Mesodermal cell (in vitro differentiated cells): ENCODE results near the gene PYCR2.
"Not testable (repeated sequence)": the region's sequence is repeated elsewhere in the genome, so short reads cannot be mapped to it uniquely, and the experiment has no call there.

Source experiments
- H3K27ac ChIP-seq: 2 replicates; pipeline ENCODE4 v1.7.0; 2013; ENCODE audit warnings: mild to moderate bottlenecking, low read depth, low read length, moderate library complexity; ENCODE audit not compliant: severe bottlenecking
- H3K36me3 ChIP-seq: 2 replicates; pipeline ENCODE4 v1.7.1; 2013; ENCODE audit warnings: mild to moderate bottlenecking, low read length, moderate library complexity; ENCODE audit not compliant: control insufficient read depth, insufficient read depth
- H3K4me1 ChIP-seq: one replicate; pipeline ENCODE4 v1.7.1; 2013; ENCODE audit warnings: mild to moderate bottlenecking, low read length; ENCODE audit not compliant: insufficient read depth, control insufficient read depth, poor library complexity, severe bottlenecking
- H3K4me3 ChIP-seq: 2 replicates; pipeline ENCODE4 v1.7.0; 2013; ENCODE audit warnings: low read length, control low read depth, mild to moderate bottlenecking; ENCODE audit not compliant: insufficient read depth, poor library complexity, severe bottlenecking; ENCODE audit errors: extremely low read depth
- H3K9me3 ChIP-seq: 2 replicates; pipeline ENCODE4 v1.7.1; 2013; ENCODE audit warnings: mild to moderate bottlenecking, low read length, moderate library complexity; ENCODE audit not compliant: control insufficient read depth
- WGBS, 2 experiments: methylation state at CpG; one replicate each; pipeline ENCODE4 v1.1.5; 2013; ENCODE audit warnings: missing lambda C conversion rate in 2 of 2; ENCODE audit not compliant: insufficient coverage in 2 of 2; 5-methylcytosine and 5-hydroxymethylcytosine counted together

PYCR2 gene

GRCh38 chr1:225888898-225889601 lies 35.0 kb downstream of the PYCR2 start, which contains the start of gene LEFTY1:
Gene LEFTY1, minus strand, starts transcription at chr1:225889146. Its CDS starts 80 bp downstream, at chr1:225889066.
- Histone ChIP-seq H3K4me3 (no peak within 1 kb of the TSS), H3K27ac (no peak within 1 kb of the TSS), H3K9me3 (no peaks in the 10 kb centered on the region), H3K36me3 (no peaks in the 10 kb centered on the region), H3K4me1 (peaks cover 3% of the 10 kb centered on the region)
- 57 to 60% methylated on average over 10 of the region's 11 CpGs for WGBS, 2 experiments

- no peak overlapping the region for H3K4me3 ChIP-seq
- WGBS, 2 experiments: 56 to 75% methylated on average over 10 to 16 of the region's 18 CpGs
Observed at GRCh38 chr1:225888289-225888897, 35.7 kb downstream of the PYCR2 start.

GRCh38 chr1:225887554-225888288 lies 36.3 kb downstream of the PYCR2 start:
- H3K27ac ChIP-seq, H3K4me1 ChIP-seq, H3K36me3 ChIP-seq, H3K9me3 ChIP-seq, H3K4me3 ChIP-seq: not testable (repeated sequence)
- WGBS, 2 experiments: 29 to 30% methylated on average over 11 to 12 of the region's 56 CpGs

More at GRCh38 chr1:225888289-225888897, 35.7 kb downstream of the PYCR2 start:
- no peak overlapping the region for H3K27ac ChIP-seq
- H3K36me3 ChIP-seq: no peaks in the 10 kb centered on the region
- H3K9me3 ChIP-seq: no peaks in the 10 kb centered on the region
- H3K4me1 ChIP-seq: peaks cover 3% of the 10 kb centered on the region

- Histone ChIP-seq H3K4me3 (no peak overlapping the region), H3K27ac (no peak overlapping the region), H3K9me3 (no peaks in the 10 kb centered on the region), H3K36me3 (no peaks in the 10 kb centered on the region), H3K4me1 (peaks cover 3% of the 10 kb centered on the region)
- 93 to 95% methylated on average over 3 to 4 of the region's 7 CpGs for WGBS, 2 experiments
Observed at GRCh38 chr1:225887030-225887314, 37.1 kb downstream of the PYCR2 start.

GRCh38 chr1:225886159-225887029 lies 37.7 kb downstream of the PYCR2 start:
- Histone ChIP-seq H3K36me3 (no peaks in the 10 kb centered on the region), H3K4me3 (no peak overlapping the region), H3K27ac (no peak overlapping the region), H3K4me1 (peaks cover 5% of the 10 kb centered on the region), H3K9me3 (no peaks in the 10 kb centered on the region)
- 93 to 95% methylated on average over 12 to 17 of the region's 19 CpGs for WGBS, 2 experiments

GRCh38 chr1:225885336-225885735 lies 38.7 kb downstream of the PYCR2 start:
- H3K9me3 ChIP-seq: no peaks in the 10 kb centered on the region
- no peaks in the 10 kb centered on the region for H3K36me3 ChIP-seq
- 92 to 93% methylated on average over 6 of the region's 6 CpGs for WGBS, 2 experiments
- no peak overlapping the region for H3K27ac ChIP-seq
- H3K4me3 ChIP-seq: no peak overlapping the region
- peaks cover 12% of the 10 kb centered on the region for H3K4me1 ChIP-seq

- peaks cover 11% of the 10 kb centered on the region for H3K4me1 ChIP-seq
Observed at GRCh38 chr1:225883616-225884265, 40.3 kb downstream of the PYCR2 start.

GRCh38 chr1:225882694-225883615 lies 41.1 kb downstream of the PYCR2 start:
- no peak overlapping the region for H3K27ac ChIP-seq
- WGBS, 2 experiments: 11 to 25% methylated on average over 33 to 62 of the region's 63 CpGs
- peak overlapping the region; percentile 62 for H3K4me3 ChIP-seq
- no peaks in the 10 kb centered on the region for H3K9me3 ChIP-seq
- H3K4me1 ChIP-seq: peaks cover 9% of the 10 kb centered on the region
- H3K36me3 ChIP-seq: no peaks in the 10 kb centered on the region

More at GRCh38 chr1:225883616-225884265, 40.3 kb downstream of the PYCR2 start:
- no peaks in the 10 kb centered on the region for H3K36me3 ChIP-seq
- H3K27ac ChIP-seq: no peak overlapping the region
- H3K4me3 ChIP-seq: no peak overlapping the region
- WGBS, 2 experiments: 82 to 85% methylated on average over 8 to 9 of the region's 11 CpGs
- no peaks in the 10 kb centered on the region for H3K9me3 ChIP-seq

- H3K36me3 ChIP-seq: peaks cover 2% of the 10 kb centered on the region
- no peaks in the 10 kb centered on the region for H3K9me3 ChIP-seq
- peaks cover 9% of the 10 kb centered on the region for H3K4me1 ChIP-seq
- H3K27ac ChIP-seq: no peak within 1 kb of the TSS
- peak within 1 kb of the TSS; percentile 62 for H3K4me3 ChIP-seq
- 0% methylated on average over 62 of the region's 64 CpGs for WGBS, 2 experiments
Observed at GRCh38 chr1:225881959-225882693, 41.9 kb downstream of the PYCR2 start, which contains the start of gene TMEM63A. Gene TMEM63A, minus strand, starts transcription at chr1:225882380. Its CDS starts 4,800 bp downstream, at chr1:225877580.
